GM19463 (cell line): ENCODE measurements around the gene AFAP1.

Experiments
- ATAC-seq: cut with Tn5 transposase; IDR thresholded peaks from one replicate; pipeline ENCODE4 v1.9.1; 2021; ENCODE audit warnings: mild to moderate bottlenecking, moderate library complexity; ENCODE audit not compliant: unreplicated experiment

AFAP1 gene

GRCh38 chr4:7823416-7823824, 116.2 kb downstream of the AFAP1 start:
- ATAC-seq, result no peak

GRCh38 chr4:7822877-7823276, 116.8 kb downstream of the AFAP1 start:
- ATAC-seq, result no peak

DNA sequence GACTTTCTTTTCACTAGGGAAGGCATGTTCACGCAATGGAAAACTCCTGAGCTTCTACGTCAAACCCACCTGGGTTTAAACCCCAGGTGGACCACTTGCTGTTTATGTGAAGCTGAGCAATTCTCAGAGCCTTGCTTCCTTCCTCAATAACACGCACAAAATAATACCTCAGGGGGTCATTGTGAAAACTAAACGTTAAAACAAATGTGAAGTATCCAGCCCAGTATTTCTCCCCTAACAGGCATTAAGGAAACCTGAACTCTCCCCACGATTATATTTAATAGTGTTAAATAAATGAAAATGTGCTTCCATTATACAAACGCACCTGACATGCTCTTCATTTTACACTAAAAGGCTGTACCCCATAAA, 117.5 kb downstream of the AFAP1 start:
- no peak for ATAC-seq

GRCh38 chr4:7821245-7822136, 118.2 kb downstream of the AFAP1 start:
- ATAC-seq, result no peak

- ATAC-seq, result no peak
Observed at GRCh38 chr4:7820031-7820818, 119.4 kb downstream of the AFAP1 start.

DNA sequence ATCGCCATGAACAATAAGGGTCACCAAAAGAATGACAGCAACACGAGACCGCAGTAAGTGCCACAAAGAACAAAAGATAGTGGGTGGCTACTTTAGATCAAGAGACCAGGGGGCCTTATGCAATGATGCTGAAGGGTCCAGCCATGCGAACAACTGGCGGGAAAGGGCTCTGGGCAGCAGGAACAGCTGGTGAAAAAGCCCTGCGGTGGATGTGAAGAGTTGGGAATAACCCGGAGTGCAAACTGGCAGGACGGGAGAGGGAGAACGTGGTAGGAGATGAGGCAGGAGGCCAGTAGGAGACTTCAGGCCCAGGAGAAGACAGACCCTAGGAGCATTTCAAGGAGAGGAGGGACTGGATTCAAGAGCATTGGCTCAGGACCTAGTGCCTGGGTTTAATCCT, 120.2 kb downstream of the AFAP1 start:
- no peak for ATAC-seq

- ATAC-seq, result no peak
Observed at GRCh38 chr4:7818399-7818911, 121.2 kb downstream of the AFAP1 start.

DNA sequence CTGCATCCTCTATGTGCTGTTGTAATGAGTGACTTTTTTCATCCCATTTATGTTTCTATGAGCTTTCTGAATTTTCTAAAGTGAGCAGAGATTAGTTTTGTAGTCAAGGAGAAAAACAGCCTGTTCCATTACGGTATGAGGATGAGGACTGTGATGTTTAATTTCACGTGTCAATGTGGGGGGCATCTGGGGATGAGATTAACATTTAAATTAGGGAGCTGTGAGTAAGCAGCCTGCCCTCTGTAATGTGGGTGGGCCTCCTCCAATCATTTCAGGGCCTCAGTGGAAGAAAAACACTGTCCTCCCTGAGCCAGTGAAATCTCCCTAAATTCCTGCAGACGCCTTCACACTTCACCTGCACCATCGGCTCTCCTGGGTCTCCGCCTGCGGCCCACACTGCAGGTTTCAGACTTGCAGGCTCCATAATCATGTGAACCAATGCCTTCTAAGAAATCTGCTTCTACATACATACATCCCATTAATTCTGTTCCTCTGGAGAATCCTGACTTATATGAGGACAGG, 121.7 kb downstream of the AFAP1 start:
- no peak for ATAC-seq

DNA sequence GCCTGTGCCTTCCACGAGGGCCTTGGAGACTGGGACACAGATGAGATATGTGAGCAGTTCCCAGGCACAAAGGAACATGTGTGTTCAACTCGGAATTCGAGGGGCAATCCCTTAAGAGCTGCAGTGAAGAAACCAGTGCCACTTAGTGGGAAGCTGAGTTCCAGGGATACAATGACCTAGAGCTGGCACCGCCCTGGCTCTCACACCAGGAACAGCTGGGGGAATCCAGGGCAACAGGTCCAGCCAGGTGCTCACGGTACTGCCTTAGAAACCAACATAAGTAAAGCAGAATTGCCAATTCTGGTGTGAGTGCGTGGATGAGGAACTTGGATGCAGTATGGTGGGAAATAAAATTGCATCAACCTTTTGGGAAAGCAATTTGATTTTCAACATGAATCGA, 122.9 kb downstream of the AFAP1 start:
- ATAC-seq, result no peak

DNA sequence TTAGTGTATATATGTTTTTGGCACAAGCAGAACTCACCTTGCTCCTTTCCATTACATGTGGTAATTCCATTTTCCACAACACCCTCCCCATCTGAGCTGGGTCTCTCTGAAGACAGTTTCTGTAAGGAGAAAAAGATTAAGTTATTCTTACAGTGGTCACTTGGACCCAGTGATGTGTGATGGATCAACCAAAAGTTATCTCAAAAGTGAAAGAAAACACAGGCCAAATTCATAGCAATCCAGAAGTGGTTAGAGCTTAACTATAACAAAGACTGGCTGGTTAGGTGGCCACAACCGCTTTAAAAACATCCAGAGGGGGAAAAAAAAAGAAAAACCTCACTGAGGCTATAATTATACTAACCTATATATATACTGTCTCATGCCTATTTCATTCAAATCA, 123.7 kb downstream of the AFAP1 start:
- no peak for ATAC-seq

DNA sequence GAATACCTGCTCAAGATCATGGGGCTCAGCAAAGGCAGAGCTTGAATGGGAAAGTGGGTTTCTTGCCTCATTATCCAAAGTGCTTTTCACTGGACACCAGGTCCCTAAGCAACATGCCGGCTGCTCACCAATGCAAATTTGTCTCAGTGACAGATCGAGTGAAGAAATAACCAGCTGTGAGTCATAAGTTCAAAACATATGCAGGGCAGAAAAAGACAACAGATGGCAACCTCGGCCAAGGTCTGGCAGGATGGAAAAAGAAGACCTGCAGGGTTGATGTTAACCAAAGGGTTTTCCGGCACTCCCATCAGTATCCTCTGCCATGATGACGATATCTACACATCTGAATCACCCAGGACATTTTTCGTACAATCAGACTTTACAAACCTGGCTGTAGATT, 124.1 kb downstream of the AFAP1 start:
- ATAC-seq, result no peak

DNA sequence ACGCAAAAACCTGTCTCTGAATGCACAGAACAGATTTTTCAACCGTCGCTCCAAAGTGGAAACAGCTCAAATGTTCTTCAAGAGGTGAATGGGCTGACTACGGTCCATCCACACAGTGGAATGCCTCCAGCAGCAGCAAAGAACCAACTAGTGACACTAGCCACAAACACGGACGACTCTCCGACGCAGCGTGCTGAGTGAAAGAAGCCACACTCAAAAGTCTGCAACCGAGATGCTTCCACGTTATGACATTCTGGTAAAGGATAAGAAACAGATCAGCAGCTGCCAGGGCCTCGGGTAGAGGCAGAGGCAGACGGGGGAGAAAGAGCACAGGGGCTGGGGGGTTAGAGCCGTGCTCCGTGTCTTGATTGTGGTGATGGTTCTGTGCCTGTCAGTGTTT, 125.2 kb downstream of the AFAP1 start:
- ATAC-seq, result no peak

- ATAC-seq, result no peak
Observed at GRCh38 chr4:7813674-7814073, 126.0 kb downstream of the AFAP1 start.

DNA sequence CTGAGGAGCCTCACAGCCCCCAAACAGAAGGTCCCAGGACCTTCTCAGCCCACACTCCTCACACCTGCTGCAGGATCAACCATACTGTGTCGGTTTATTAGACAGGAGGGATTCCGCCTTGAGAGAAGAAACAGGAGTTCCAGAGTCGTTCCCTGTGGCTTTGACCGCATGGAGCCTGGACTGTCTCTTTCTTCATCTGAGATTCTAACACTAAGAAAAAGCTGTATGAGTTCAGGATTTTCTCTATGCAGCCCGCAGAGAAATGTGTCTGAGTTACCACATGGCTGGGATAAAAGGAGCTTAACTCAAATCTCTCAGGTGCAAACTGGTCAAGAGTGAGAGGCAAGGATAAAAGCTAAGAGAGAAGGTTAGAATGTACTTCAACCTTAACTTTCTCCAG, 126.7 kb downstream of the AFAP1 start:
- ATAC-seq, result no peak

DNA sequence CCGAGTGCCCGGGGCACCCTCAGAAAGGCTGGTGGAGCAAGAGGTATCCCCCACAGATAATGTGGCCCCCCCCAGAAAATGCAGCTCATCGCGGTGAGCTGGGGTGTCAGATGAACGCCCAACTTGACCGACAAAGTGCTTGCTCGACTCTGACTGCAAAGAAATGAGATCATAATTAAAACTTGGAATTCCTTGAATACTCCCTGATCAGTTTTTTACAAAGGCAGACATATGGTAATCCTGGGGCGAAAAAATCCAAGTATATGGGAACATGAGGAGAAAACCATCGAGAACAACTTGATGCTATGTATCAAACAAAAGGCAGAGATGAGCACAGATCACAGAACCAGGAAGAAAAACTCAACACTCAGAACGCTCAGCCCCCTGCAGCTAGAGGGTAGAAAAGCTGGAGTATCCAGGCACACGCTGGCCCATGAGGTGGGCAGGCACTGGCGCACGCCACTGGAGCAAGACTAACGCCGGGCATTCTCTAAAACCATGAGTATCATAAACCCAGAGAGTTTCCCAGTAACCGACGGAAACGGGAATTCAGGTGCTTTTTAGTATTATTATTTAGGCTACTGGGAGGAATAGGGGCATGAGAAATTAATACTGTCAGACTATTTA, 127.3 kb downstream of the AFAP1 start:
- ATAC-seq, result no peak

DNA sequence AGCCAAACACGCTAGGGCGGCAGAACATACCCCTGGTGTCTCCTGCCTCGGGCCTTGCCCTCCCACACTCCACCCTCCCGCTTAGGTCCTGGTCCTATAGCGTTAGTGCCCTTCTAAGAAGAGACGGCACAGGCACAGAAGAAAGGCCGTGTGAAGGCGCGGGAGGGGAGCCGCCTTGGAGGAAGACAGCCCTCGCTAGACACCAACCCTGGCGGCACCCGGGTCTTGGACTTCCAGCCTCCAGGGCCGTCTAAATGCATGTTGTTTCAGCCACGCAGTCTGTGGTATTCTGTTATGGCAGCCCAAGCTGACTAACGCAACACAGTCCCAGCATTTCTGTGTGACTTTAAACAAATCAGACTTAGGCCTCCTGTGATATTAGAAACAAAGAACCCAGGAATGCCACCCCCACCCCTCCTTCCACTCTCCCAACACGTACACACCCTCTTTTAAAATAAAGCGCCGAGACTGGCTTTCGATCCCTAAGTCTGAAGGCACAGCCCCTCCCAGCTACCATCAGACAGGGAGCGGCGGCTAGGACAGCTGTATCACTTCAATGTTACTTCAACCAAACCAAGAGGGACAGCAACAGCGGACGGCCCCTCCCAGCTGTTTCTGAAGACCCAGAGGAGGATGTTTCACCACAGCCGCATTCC, 128.0 kb downstream of the AFAP1 start:
- no peak for ATAC-seq

GRCh38 chr4:7810783-7811535, 128.7 kb downstream of the AFAP1 start:
- ATAC-seq, result no peak

GRCh38 chr4:7808752-7809151, 130.9 kb downstream of the AFAP1 start:
- no peak for ATAC-seq

GRCh38 chr4:7808181-7808580, 131.5 kb downstream of the AFAP1 start:
- no peak for ATAC-seq

DNA sequence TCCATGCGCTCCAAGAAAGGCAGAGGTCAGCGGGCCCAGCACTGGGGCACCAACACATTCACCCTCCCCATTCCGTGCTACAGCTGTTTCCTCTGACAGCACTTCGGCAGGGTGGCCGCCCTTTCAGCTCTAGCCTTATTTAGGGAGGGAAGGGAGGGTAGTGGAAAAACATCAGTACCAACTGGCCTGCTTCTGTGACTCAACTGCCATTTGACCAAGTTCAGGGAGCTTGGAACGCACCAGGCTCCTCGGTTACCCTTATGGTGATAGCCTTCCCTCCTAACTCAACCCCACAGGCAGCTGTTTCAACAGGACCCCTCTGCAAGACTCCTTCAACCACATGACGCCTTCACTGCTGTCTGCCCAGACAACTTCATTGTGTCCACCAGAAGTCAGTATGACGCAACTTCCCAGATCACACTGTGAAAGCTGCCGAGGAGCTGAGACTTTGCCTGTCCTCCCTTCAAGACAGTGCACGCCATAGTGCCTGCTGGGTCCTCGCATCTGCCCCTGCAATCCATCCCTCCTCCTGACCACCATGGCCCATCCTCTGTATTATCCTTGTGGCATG, 132.2 kb downstream of the AFAP1 start:
- no peak for ATAC-seq
